IPS DF 6.9 (cell line): Measurements from ENCODE around the gene TRAPPC12.

ENCODE experiments used
- DNase-seq: peaks from one replicate; pipeline ENCODE4 v3.0.0-alpha.2; 2013; ENCODE audit warnings: low read depth, low spot score
- H3K27ac ChIP-seq: one replicate; pipeline ENCODE4 v1.5.1; 2013; ENCODE audit warnings: low read length, control low read depth
- H3K27me3 ChIP-seq: 2 replicates; pipeline ENCODE4 v1.6.1; 2013; ENCODE audit warnings: mild to moderate bottlenecking, low read length; ENCODE audit not compliant: control insufficient read depth, insufficient read depth
- H3K36me3 ChIP-seq: 2 replicates; pipeline ENCODE4 v1.6.1; 2013; ENCODE audit warnings: low read length; ENCODE audit not compliant: control insufficient read depth, insufficient read depth
- H3K4me1 ChIP-seq: 2 replicates; pipeline ENCODE4 v1.6.1; 2013; ENCODE audit warnings: low read length; ENCODE audit not compliant: control insufficient read depth, insufficient read depth
- H3K4me3 ChIP-seq: 2 replicates; pipeline ENCODE4 v1.5.1; 2013; ENCODE audit warnings: mild to moderate bottlenecking, low read length
- H3K9me3 ChIP-seq: 2 replicates; pipeline ENCODE4 v1.6.1; 2013; ENCODE audit warnings: low read length, inconsistent platforms; ENCODE audit not compliant: control insufficient read depth, insufficient read depth
- WGBS: extraction: QIAGEN DNeasy Blood & Tissue Kit; methylation state at CpG from one replicate; pipeline ENCODE4 v1.1.7; 2013; ENCODE audit warnings: mixed read lengths, missing lambda C conversion rate; ENCODE audit not compliant: insufficient read length, insufficient coverage; 5-methylcytosine and 5-hydroxymethylcytosine counted together

TRAPPC12 gene

GRCh38 chr2:3405876-3406275 is 26.4 kb downstream of the TRAPPC12 start:
- Histone ChIP-seq H3K4me1 (no peaks in the 10 kb centered on the region), H3K9me3 (no peaks in the 10 kb centered on the region), H3K36me3 (no peaks in the 10 kb centered on the region), H3K4me3 (no peak overlapping the region), H3K27ac (no peak overlapping the region), H3K27me3 (no peaks in the 10 kb centered on the region)
- DNase-seq: no peak
- no CpG with 5 or more reads among the region's 7 CpGs for WGBS

GRCh38 chr2:3406501-3406900 is 27.0 kb downstream of the TRAPPC12 start:
- Histone ChIP-seq H3K36me3 (no peaks in the 10 kb centered on the region), H3K4me1 (no peaks in the 10 kb centered on the region), H3K9me3 (no peaks in the 10 kb centered on the region), H3K27me3 (no peaks in the 10 kb centered on the region), H3K4me3 (no peak overlapping the region), H3K27ac (no peak overlapping the region)
- no CpG with 5 or more reads among the region's 3 CpGs for WGBS
- DNase-seq: no peak

GRCh38 chr2:3408781-3409180 is 29.3 kb downstream of the TRAPPC12 start:
- no CpG with 5 or more reads among the region's 13 CpGs for WGBS

GRCh38 chr2:3409627-3410170 is 30.2 kb downstream of the TRAPPC12 start:
- Histone ChIP-seq H3K4me1 (no peaks in the 10 kb centered on the region), H3K27me3 (no peaks in the 10 kb centered on the region), H3K4me3 (no peak overlapping the region), H3K27ac (no peak overlapping the region), H3K9me3 (no peaks in the 10 kb centered on the region), H3K36me3 (peaks cover 4% of the 10 kb centered on the region; the same call in 1 of the 2 replicates)
- DNase-seq: no peak
- WGBS: no CpG with 5 or more reads among the region's 12 CpGs

More at GRCh38 chr2:3408781-3409180, 29.3 kb downstream of the TRAPPC12 start:
- H3K36me3 ChIP-seq: no peaks in the 10 kb centered on the region
- H3K9me3 ChIP-seq: no peaks in the 10 kb centered on the region
- H3K4me3 ChIP-seq: no peak overlapping the region
- no peaks in the 10 kb centered on the region for H3K27me3 ChIP-seq
- H3K27ac ChIP-seq: no peak overlapping the region
- DNase-seq: no peak
- H3K4me1 ChIP-seq: no peaks in the 10 kb centered on the region

GRCh38 chr2:3411103-3411502 is 31.6 kb downstream of the TRAPPC12 start:
- DNase-seq: no peak
- no peak overlapping the region for H3K27ac ChIP-seq
- H3K36me3 ChIP-seq: peaks cover 6% of the 10 kb centered on the region; the same call in 1 of the 2 replicates
- no peaks in the 10 kb centered on the region for H3K9me3 ChIP-seq
- H3K4me3 ChIP-seq: no peak overlapping the region
- H3K4me1 ChIP-seq: no peaks in the 10 kb centered on the region
- WGBS: no CpG with 5 or more reads among the region's 3 CpGs
- H3K27me3 ChIP-seq: no peaks in the 10 kb centered on the region

- Histone ChIP-seq H3K4me3 (no peak overlapping the region), H3K9me3 (no peaks in the 10 kb centered on the region), H3K36me3 (peaks cover 6% of the 10 kb centered on the region; the same call in 1 of the 2 replicates), H3K4me1 (no peaks in the 10 kb centered on the region), H3K27ac (no peak overlapping the region), H3K27me3 (no peaks in the 10 kb centered on the region)
- no CpG with 5 or more reads among the region's 4 CpGs for WGBS
- DNase-seq: no peak
Measured at GRCh38 chr2:3413697-3414096, 34.2 kb downstream of the TRAPPC12 start.

GRCh38 chr2:3414133-3414860 is 34.8 kb downstream of the TRAPPC12 start:
- peaks cover 6% of the 10 kb centered on the region; the same call in 1 of the 2 replicates for H3K36me3 ChIP-seq
- no peak for DNase-seq
- H3K4me1 ChIP-seq: no peaks in the 10 kb centered on the region
- H3K4me3 ChIP-seq: no peak overlapping the region
- H3K27ac ChIP-seq: no peak overlapping the region
- H3K27me3 ChIP-seq: no peaks in the 10 kb centered on the region
- no CpG with 5 or more reads among the region's 25 CpGs for WGBS
- no peaks in the 10 kb centered on the region for H3K9me3 ChIP-seq

- H3K27me3 ChIP-seq: no peaks in the 10 kb centered on the region
- no peak for DNase-seq
- no CpG with 5 or more reads among the region's 11 CpGs for WGBS
Measured at GRCh38 chr2:3418766-3419404, 39.4 kb downstream of the TRAPPC12 start.

GRCh38 chr2:3420076-3420768 is 40.7 kb downstream of the TRAPPC12 start:
- H3K27me3 ChIP-seq: no peaks in the 10 kb centered on the region
- H3K9me3 ChIP-seq: no peaks in the 10 kb centered on the region
- H3K4me3 ChIP-seq: no peak overlapping the region
- no peak overlapping the region for H3K27ac ChIP-seq
- no peak for DNase-seq
- peaks cover 6% of the 10 kb centered on the region for H3K36me3 ChIP-seq
- H3K4me1 ChIP-seq: no peaks in the 10 kb centered on the region
- no CpG with 5 or more reads among the region's 13 CpGs for WGBS

More at GRCh38 chr2:3418766-3419404, 39.4 kb downstream of the TRAPPC12 start:
- H3K9me3 ChIP-seq: no peaks in the 10 kb centered on the region
- H3K27ac ChIP-seq: no peak overlapping the region
- H3K4me3 ChIP-seq: no peak overlapping the region
- H3K36me3 ChIP-seq: peaks cover 6% of the 10 kb centered on the region; the same call in 1 of the 2 replicates
- H3K4me1 ChIP-seq: no peaks in the 10 kb centered on the region

- Histone ChIP-seq H3K36me3 (peaks cover 8% of the 10 kb centered on the region), H3K27ac (no peak overlapping the region), H3K4me1 (no peaks in the 10 kb centered on the region), H3K4me3 (no peak overlapping the region), H3K9me3 (no peaks in the 10 kb centered on the region), H3K27me3 (no peaks in the 10 kb centered on the region)
- no CpG with 5 or more reads among the region's 14 CpGs for WGBS
- no peak for DNase-seq
Measured at GRCh38 chr2:3420769-3421397, 41.4 kb downstream of the TRAPPC12 start.
